K562 (cell line): ENCODE measurements around the gene RUSC1.

Experiments
- HCFC1 ChIP-seq: IDR thresholded peaks from 2 replicates; pipeline ENCODE4 v1.6.1; 2012; ENCODE audit warnings: low read depth, low read length, improper control_type of control experiment
- ZKSCAN8 ChIP-seq: fragments of 200-800 bp; sonication (Bioruptor generic); IDR thresholded peaks from 2 replicates; pipeline ENCODE4 v1.6.1; 2016; ENCODE audit warnings: missing genetic modification characterization, missing compliant biosample characterization

- TF ChIP-seq HCFC1 (no peak), ZKSCAN8 (CRISPR knock-in tag) (no peak)
Measured at GRCh38 chr1:155273343-155274245, 47.1 kb upstream of the RUSC1 start, which contains the start of gene CLK2.
